Loucy (cell line): ENCODE measurements around the gene HMCN1.

Experiments
- EZH2phosphoT487 ChIP-seq: fragments of 200-600 bp; IDR thresholded peaks from 2 replicates; pipeline ENCODE4 v1.6.1; 2018; ENCODE audit warnings: antibody characterized with exemption, mild to moderate bottlenecking, moderate library complexity, borderline replicate concordance
- TF ChIP-seq, protein P1 (sequence below): fragments of 200-600 bp; sonication (generic); conservative IDR thresholded peaks from 2 replicates; pipeline ENCODE4 v1.5.1; 2014; ENCODE audit warnings: mild to moderate bottlenecking, antibody characterized with exemption, low read length

DNA sequence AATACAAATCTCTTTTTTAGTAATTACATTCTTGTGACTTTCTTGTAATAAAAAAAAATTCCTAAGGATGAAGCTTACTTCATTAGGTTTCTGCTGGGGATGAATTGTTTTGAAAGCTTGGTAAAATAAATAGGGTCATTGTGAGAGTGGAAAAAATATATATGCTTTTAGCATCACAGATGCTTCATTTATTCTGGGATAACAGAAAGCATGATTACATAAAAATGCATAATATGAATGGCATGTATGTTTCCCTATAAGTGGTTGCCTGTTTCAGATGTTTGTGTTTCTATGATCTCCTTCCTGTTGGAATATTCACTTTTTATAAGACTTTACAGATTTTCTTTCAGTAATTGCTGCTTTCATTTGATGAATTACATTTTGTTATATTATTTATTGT, 42.3 kb downstream of the HMCN1 start:
- TF ChIP-seq, protein P1, sequence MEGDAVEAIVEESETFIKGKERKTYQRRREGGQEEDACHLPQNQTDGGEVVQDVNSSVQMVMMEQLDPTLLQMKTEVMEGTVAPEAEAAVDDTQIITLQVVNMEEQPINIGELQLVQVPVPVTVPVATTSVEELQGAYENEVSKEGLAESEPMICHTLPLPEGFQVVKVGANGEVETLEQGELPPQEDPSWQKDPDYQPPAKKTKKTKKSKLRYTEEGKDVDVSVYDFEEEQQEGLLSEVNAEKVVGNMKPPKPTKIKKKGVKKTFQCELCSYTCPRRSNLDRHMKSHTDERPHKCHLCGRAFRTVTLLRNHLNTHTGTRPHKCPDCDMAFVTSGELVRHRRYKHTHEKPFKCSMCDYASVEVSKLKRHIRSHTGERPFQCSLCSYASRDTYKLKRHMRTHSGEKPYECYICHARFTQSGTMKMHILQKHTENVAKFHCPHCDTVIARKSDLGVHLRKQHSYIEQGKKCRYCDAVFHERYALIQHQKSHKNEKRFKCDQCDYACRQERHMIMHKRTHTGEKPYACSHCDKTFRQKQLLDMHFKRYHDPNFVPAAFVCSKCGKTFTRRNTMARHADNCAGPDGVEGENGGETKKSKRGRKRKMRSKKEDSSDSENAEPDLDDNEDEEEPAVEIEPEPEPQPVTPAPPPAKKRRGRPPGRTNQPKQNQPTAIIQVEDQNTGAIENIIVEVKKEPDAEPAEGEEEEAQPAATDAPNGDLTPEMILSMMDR, result no peak
- no peak for TF ChIP-seq EZH2phosphoT487
